Subcutaneous adipose tissue (tissue), 4 donors: Measurements from ENCODE around the gene CAMTA1. TPM values are rescaled to one million over a fixed set of nuclear protein-coding genes. Genes with fewer than 3 reads are reported as not detected.

Experiments
- total RNA-seq, 4 donors: library from RNA; depleted of rRNA; stranded (reverse); fragments of >200 nt; gene quantifications; one replicate each; pipeline ENCODE4 v1.1.0, GENCODE V29; 2016
- TF ChIP-seq, protein P1 (sequence below): fragments of 450-650 bp; IDR thresholded peaks from one replicate; pipeline ENCODE4 v1.5.1; 2016; ENCODE audit warnings: low read depth, mild to moderate bottlenecking, control low read depth, antibody characterized with exemption, moderate library complexity

CAMTA1 gene
- total RNA-seq, 4 donors from 2014 or later, result 58.6 to 82.5 (median 78.0) TPM

DNA sequence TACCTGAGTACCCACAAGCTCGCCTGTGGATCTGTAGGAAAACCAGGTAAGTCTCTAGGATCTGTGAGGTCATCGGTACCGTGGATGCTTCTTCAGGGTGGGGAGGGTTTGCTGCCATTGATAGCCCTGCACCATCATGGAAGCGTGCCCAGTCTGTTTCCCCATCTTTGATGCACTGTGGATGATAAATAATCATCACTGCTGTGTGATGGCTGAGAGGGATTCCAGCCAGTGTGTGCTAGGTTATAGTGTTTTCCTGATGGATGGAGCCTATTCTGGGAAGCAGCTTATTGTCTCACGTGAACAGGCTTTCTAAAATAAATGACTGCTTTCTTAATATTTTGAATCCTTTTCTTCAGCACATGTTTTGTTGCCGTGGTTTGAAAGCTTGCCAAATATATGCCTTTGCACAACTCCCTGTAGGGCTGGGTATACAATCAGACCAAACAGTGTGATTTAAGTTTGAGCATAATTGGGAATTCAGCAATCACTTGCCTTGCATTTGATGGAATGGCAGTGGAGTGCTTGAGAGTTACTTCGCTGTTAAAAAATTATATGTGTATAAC is 113.8 kb downstream of the CAMTA1 start:
- TF ChIP-seq, protein P1, sequence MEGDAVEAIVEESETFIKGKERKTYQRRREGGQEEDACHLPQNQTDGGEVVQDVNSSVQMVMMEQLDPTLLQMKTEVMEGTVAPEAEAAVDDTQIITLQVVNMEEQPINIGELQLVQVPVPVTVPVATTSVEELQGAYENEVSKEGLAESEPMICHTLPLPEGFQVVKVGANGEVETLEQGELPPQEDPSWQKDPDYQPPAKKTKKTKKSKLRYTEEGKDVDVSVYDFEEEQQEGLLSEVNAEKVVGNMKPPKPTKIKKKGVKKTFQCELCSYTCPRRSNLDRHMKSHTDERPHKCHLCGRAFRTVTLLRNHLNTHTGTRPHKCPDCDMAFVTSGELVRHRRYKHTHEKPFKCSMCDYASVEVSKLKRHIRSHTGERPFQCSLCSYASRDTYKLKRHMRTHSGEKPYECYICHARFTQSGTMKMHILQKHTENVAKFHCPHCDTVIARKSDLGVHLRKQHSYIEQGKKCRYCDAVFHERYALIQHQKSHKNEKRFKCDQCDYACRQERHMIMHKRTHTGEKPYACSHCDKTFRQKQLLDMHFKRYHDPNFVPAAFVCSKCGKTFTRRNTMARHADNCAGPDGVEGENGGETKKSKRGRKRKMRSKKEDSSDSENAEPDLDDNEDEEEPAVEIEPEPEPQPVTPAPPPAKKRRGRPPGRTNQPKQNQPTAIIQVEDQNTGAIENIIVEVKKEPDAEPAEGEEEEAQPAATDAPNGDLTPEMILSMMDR, result no peak

DNA sequence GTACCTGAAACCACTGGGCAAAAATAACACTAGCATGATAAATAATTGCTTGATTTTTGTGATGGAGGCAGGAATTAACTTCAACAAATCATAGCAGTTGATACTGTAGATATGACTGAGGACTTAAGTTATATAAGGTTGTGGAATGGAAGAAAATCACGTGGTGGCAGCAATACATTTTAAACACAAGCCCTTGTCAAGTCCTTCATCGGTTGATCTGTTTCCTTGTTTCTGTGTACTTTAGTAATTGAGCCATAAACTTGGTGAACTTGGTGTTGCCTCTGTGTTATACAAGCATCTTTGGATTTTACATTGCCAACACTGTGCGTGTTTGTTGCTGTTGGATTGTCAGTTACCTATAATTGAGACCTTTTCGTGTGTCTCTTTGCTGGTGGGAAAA is 114.4 kb downstream of the CAMTA1 start:
- TF ChIP-seq, protein P1, result no peak

DNA sequence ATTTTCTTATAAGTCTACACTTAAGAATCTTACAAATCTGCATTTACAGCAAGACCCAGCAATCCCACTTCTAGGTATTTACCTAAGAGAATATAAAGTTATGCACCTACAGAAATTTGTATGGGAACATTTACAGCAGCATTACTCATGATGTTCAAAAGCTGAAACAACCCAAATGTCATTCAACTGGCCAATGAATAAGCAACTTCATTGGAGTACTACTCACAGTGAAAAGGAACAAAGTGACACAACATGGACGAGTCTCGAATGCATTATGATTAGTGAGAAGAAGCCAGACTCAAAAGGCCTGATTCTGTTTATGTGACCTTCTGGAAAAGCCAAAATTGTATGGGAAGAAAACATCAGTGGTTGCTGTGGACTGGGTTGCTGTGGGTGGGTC is 116.9 kb downstream of the CAMTA1 start:
- TF ChIP-seq, protein P1, result no peak

DNA sequence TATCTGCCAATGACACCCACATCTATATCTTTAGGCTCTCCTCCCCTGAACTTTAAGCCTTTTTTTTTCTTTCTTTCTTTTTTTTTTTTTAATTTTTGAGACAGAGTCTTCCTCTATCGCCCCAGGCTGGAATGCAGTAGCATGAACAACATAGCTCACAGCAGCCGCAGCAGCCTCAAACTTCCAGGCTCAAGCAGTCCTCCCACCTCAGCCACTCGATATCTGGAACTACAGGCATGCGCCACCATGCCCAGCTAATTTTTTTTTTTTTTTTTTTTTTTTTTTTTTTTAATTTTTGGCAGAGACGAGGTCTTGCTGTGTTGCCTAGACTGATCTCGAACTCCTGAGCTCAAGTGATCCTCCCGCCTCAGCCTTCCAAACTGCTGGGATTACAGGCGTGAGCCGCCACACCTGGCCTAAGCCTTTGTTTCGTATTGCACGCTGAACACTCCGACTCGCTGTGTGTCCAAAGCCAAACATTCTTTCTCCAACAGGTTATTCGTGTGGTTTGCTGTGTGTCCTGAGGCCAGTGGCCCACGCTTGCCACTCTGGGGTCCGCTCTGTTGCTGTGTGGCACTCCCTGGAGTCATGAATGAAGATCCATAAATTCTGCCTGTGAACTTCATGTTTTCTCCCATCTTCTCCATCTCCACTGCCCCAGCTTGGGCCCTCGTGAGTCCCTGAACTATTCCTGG is 119.4 kb downstream of the CAMTA1 start:
- TF ChIP-seq, protein P1, result no peak

DNA sequence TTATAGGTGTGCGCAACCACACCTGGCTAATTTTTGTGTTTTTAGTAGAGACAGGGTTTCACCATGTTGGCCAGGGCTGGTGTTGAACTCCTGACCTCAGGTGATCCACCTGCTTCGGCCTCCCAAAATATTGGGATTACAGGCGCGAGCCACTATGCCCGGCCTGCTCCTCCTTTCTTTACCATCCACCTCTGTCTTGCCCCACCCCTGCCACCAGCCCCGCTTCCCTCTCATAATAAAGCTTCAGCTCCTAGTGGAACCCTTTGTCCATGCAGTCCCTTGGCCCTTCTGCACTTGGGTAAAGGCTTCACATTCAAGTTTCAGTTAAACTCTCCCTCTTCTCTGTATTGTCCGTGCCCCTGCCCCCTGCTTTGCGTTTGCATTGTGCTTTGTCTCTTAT is 120.1 kb downstream of the CAMTA1 start:
- TF ChIP-seq, protein P1, result no peak

DNA sequence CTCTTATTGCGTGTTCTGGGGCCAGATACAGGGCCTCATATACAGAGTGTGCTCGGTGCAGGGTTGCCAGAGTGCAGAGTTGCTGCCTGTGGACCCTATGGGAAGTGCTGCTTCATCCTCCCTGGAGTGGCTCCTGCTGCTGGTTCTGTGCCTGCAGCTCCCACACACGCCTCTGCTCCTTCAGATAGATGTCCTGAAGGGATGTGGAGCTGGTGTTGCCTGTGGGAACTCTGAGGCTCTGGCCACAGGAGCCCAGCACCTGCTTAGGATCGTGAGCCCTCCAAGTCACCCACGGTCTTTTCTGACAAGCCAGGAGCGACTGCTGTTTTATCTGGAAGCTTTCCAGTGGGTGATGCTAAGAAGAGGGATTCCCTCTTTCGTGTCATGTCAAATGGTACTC is 120.5 kb downstream of the CAMTA1 start:
- TF ChIP-seq, protein P1, result no peak

DNA sequence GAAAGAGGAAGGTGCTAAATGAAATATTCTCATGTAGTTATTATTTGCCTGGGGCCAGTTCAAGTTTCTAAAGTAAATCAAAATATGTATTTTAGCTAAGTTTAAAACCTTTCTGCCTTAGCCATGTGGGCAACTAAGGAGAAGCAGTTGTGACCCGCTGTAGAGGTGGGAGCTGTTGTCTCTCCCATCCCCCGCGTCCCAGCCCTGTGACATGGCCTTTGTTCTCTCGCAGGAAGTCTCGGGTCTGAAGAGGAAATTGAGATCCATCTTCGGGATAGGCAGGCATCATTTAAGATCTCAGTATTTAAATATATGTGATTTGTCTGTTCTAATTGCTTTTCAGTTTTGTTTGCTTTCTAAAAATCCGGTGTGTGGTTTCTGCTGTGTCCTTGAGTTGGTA is 121.5 kb downstream of the CAMTA1 start:
- TF ChIP-seq, protein P1, result no peak
